Stomach (tissue), 9 donors: ENCODE measurements around the gene TOX3. TPM values are rescaled to one million over a fixed set of nuclear protein-coding genes. Genes with fewer than 3 reads are reported as not detected.

Experiments used
- DNase-seq, 2 donors: peaks; one replicate each; pipeline versions ENCODE4 v3.0.0 to v3.0.0-alpha.2; 2013 to 2019
- H3K27ac ChIP-seq, 5 donors: fragments of 200-600 bp in 4 of 5; sonication (generic) in 4 of 5; one replicate each; pipeline ENCODE4 v1.5.1; 2013 to 2019; ENCODE audit warnings: mild to moderate bottlenecking in 1 of 5, moderate library complexity in 1 of 5
- H3K27me3 ChIP-seq, 3 donors: fragments of 200-600 bp; sonication (generic); one replicate each; pipeline ENCODE4 v1.5.1; 2017 to 2019; ENCODE audit warnings: mixed run types in 1 of 3
- H3K36me3 ChIP-seq, 4 donors: fragments of 200-600 bp; sonication (generic); 1 replicate in 3 of 4; 2 replicates in 1 of 4; pipeline ENCODE4 v1.5.1; 2016 to 2019
- H3K4me1 ChIP-seq, 4 donors: fragments of 200-600 bp; sonication (generic); one replicate each; pipeline ENCODE4 v1.5.1; 2016 to 2019
- H3K4me3 ChIP-seq, 4 donors: fragments of 200-600 bp; sonication (generic) in 3 of 4; one replicate each; pipeline ENCODE4 v1.5.1; 2016 to 2019; ENCODE audit warnings: mild to moderate bottlenecking in 1 of 4
- H3K9me3 ChIP-seq, 4 donors: fragments of 200-600 bp; sonication (generic); one replicate each; pipeline ENCODE4 v1.5.1; 2016 to 2019
- EP300 ChIP-seq: sonication (generic); formaldehyde crosslinking; IDR thresholded peaks from one replicate; pipeline ENCODE4 v1.6.1; 2017; ENCODE audit warnings: antibody characterized with exemption
- POLR2A ChIP-seq, 4 donors: fragments of 450-650 bp; IDR thresholded peaks; one replicate each; pipeline ENCODE4 v1.6.1; 2016; ENCODE audit warnings: antibody characterized with exemption in 4 of 4, control low read depth in 2 of 4, mild to moderate bottlenecking in 1 of 4, moderate library complexity in 1 of 4
- POLR2AphosphoS5 ChIP-seq, 3 donors: sonication (generic); formaldehyde crosslinking; IDR thresholded peaks; one replicate each; pipeline ENCODE4 v1.6.1; 2016; ENCODE audit warnings: antibody characterized with exemption in 3 of 3
- WGBS, 5 donors: extraction: QIAGEN DNeasy Blood & Tissue Kit in 3 of 5; methylation state at CpG; one replicate each; pipeline versions ENCODE4 v1.1.5 to v1.1.7; 2013 to 2018; 5-methylcytosine and 5-hydroxymethylcytosine counted together
- intact Hi-C: fragments of 100-400 bp; cut with DNase I; formaldehyde crosslinking; loops from one replicate; pipeline ENCODE4 v1.15.1; 2023; ENCODE audit warnings: low total_unique reads
- polyA plus RNA-seq, 3 donors: library from polyadenylated mRNA; stranded (reverse); fragments of 200-250 nt; gene quantifications; one replicate each; pipeline ENCODE4 v1.2.3, GENCODE V29; 2013
- total RNA-seq, 5 donors: library from RNA; depleted of rRNA; stranded (reverse); fragments of >200 nt; gene quantifications; one replicate each; pipeline versions ENCODE4 v1.1.0 to v1.2.3, GENCODE V29; 2014 to 2016
- TF ChIP-seq, protein P1 (sequence below), 7 experiments: fragments of 450-650 bp in 4 of 7; fragments of 200-600 bp in 3 of 7; sonication (generic) in 3 of 7; IDR thresholded peaks; one replicate each; pipeline ENCODE4 v1.5.1; 2016 to 2019; ENCODE audit warnings: antibody characterized with exemption in 7 of 7, control low read depth in 2 of 7, mild to moderate bottlenecking in 1 of 7
- donor health status: healthy with polysubstance abuse.
- donor health status: Bipolar disorder and iron deficiency.
- donor health status: healthy.

TOX3 gene
- total and polyA plus RNA-seq, 8 donors: 6.4 to 169 (median 11.1) TPM

GRCh38 chr16:52455549-52456277 is 91.2 kb downstream of the TOX3 start:
- H3K27ac ChIP-seq: no peak overlapping the region

DNA sequence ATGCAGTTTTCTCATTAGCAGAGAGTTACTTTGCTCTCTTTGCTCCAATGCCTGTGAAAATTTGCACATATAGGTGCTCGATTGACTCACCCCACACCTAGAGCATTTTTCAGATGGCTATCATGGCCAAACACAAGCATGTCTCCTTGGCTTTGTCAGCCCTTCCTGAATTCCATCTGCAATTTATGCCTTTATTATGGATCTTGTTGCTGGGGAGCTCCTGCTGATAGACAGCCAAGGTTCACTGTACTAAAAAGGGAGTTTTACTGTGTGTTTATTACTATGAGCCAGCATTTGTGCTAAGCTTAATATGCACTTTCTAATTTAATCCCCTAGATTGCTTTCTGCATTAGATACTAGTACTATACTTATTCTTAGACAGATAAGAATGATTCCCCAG is 93.3 kb downstream of the TOX3 start:
- intact Hi-C loops: no loop called here

More at GRCh38 chr16:52455549-52456277, 91.2 kb downstream of the TOX3 start:
- TF ChIP-seq, protein P1, sequence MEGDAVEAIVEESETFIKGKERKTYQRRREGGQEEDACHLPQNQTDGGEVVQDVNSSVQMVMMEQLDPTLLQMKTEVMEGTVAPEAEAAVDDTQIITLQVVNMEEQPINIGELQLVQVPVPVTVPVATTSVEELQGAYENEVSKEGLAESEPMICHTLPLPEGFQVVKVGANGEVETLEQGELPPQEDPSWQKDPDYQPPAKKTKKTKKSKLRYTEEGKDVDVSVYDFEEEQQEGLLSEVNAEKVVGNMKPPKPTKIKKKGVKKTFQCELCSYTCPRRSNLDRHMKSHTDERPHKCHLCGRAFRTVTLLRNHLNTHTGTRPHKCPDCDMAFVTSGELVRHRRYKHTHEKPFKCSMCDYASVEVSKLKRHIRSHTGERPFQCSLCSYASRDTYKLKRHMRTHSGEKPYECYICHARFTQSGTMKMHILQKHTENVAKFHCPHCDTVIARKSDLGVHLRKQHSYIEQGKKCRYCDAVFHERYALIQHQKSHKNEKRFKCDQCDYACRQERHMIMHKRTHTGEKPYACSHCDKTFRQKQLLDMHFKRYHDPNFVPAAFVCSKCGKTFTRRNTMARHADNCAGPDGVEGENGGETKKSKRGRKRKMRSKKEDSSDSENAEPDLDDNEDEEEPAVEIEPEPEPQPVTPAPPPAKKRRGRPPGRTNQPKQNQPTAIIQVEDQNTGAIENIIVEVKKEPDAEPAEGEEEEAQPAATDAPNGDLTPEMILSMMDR (IDR thresholded peaks at IDR 0.05): no peak
- TF ChIP-seq EP300 (no peak), POLR2AphosphoS5 (IDR thresholded peaks at IDR 0.05) (no peak), POLR2A (IDR thresholded peaks at IDR 0.05) (no peak)
- WGBS, 5 donors: 85 to 91% (median 87%) methylated on average over 3 of the region's 3 CpGs
- Histone ChIP-seq H3K27me3 (no peaks in the 10 kb centered on the region), H3K9me3 (no peaks in the 10 kb centered on the region), H3K4me3 (no peak overlapping the region), H3K36me3 (no peaks in the 10 kb centered on the region), H3K4me1 (peaks cover 0 to 5% (median 0%) of the 10 kb centered on the region in 4 donors)
- intact Hi-C loops: no loop called here
- no peak for DNase-seq

DNA sequence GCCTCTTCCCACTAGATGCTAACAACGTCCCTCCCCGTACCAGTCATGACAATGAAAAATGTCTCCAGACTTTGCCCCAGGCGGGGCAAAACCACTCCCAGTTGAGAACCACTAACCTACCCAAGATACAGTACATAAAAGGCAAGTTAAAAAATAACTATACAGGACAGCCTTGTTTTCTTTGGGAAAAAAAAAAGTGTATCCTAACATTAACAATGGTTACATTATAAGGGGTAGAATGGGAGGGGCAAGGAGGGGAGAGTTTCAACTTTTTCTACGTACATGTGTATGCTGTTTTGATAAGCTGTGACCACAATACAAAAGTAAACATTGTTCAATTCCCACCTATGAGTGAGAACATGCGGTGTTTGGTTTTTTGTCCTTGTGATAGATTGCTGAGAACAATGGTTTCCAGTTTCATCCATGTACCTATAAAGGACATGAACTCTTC is 94.9 kb downstream of the TOX3 start:
- Histone ChIP-seq H3K27me3 (no peaks in the 10 kb centered on the region), H3K4me1 (peaks cover 0 to 10% (median 0%) of the 10 kb centered on the region in 4 donors), H3K4me3 (no peak overlapping the region), H3K36me3 (peaks cover 0 to 18% (median 4%) of the 10 kb centered on the region in 4 donors), H3K27ac (no peak overlapping the region), H3K9me3 (no peaks in the 10 kb centered on the region)
- intact Hi-C loops: no loop called here
- 31 to 57% (median 45%) methylated on average over 5 of the region's 5 CpGs for WGBS, 5 donors
- peak in 1 of 2 donors; percentile 69 for DNase-seq
- TF ChIP-seq EP300 (no peak), POLR2AphosphoS5 (IDR thresholded peaks at IDR 0.05) (peak in 2 of 3 donors; percentile 23 to 34), POLR2A (IDR thresholded peaks at IDR 0.05) (no peak)
- TF ChIP-seq, protein P1 (IDR thresholded peaks at IDR 0.05): no peak

More for the DNA sequence above, 93.3 kb downstream of the TOX3 start:
- DNase-seq: no peak
- Histone ChIP-seq H3K9me3 (no peaks in the 10 kb centered on the region), H3K36me3 (peaks cover 0 to 14% (median 4%) of the 10 kb centered on the region in 4 donors), H3K4me1 (no peaks in the 10 kb centered on the region), H3K27ac (peak overlapping the region in 1 of 5 donors; percentile 20), H3K4me3 (no peak overlapping the region), H3K27me3 (no peaks in the 10 kb centered on the region)
- TF ChIP-seq, protein P1 (IDR thresholded peaks at IDR 0.05): no peak
- TF ChIP-seq POLR2AphosphoS5 (IDR thresholded peaks at IDR 0.05): no peak
- no peak for TF ChIP-seq EP300
- no peak for TF ChIP-seq POLR2A (IDR thresholded peaks at IDR 0.05)
- 57 to 78% (median 63%) methylated on average over 1 of the region's 1 CpG for WGBS, 5 donors

DNA sequence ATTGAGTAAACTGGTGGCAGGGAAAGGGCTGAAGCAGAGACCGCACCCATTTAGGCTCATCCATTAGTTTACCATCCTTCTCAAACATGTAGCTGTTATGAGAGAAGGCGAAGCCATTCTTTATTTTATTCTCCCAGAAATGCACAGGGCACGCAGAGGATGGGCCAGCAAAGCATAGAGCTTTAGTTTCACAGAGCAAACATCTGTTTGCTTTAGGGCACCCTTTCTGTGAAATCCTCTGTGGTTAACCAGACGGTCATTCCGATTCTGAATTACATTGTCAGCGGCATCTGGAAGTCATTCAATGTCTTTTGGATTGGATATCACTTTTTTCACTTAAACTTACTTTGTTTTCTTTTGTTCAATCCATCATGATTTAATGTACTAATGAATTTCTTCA is 96.0 kb downstream of the TOX3 start:
- Histone ChIP-seq H3K36me3 (peaks cover 0 to 20% (median 4%) of the 10 kb centered on the region in 4 donors), H3K4me1 (peaks cover 0 to 19% (median 2%) of the 10 kb centered on the region in 4 donors), H3K27ac (no peak overlapping the region), H3K9me3 (no peaks in the 10 kb centered on the region), H3K27me3 (no peaks in the 10 kb centered on the region), H3K4me3 (no peak overlapping the region)
- WGBS, 5 donors: 80 to 87% (median 86%) methylated on average over 6 of the region's 6 CpGs
- intact Hi-C loops: no loop called here
- TF ChIP-seq, protein P1 (IDR thresholded peaks at IDR 0.05): no peak
- TF ChIP-seq POLR2AphosphoS5 (IDR thresholded peaks at IDR 0.05) (no peak), EP300 (no peak), POLR2A (IDR thresholded peaks at IDR 0.05) (no peak)
- DNase-seq: no peak
